Heart left ventricle (tissue), 16 donors: Measurements from ENCODE around the gene SPTA1. TPM values are rescaled to one million over a fixed set of nuclear protein-coding genes. Genes with fewer than 3 reads are reported as not detected.
"Not testable (repeated sequence)": the region's sequence is repeated elsewhere in the genome, so short reads cannot be mapped to it uniquely, and the experiment has no call there.

Experiments
- ATAC-seq, 4 donors: fragments of 200-7000 bp; cut with Tn5 transposase; one replicate each; pipeline ENCODE4 v1.9.1; 2020 to 2022; ENCODE audit warnings: moderate library complexity in 4 of 4, mild to moderate bottlenecking in 3 of 4, moderate number of reproducible peaks in 1 of 4
- DNase-seq, 5 donors: peaks; one replicate each; pipeline ENCODE4 v3.0.0-alpha.2; 2020
- H3K27ac ChIP-seq, 12 donors: fragments of 200-600 bp; sonication (generic) in 4 of 12; one replicate each; pipeline versions ENCODE4 v1.5.0 to v1.8.0; 2016 to 2022; ENCODE audit warnings: mild to moderate bottlenecking in 2 of 12
- H3K27me3 ChIP-seq, 9 donors: fragments of 200-600 bp; sonication (generic) in 2 of 9; one replicate each; pipeline versions ENCODE4 v1.5.1 to v1.8.0; 2016 to 2022; ENCODE audit warnings: mild to moderate bottlenecking in 3 of 9
- H3K36me3 ChIP-seq, 9 donors: fragments of 200-600 bp; sonication (generic) in 2 of 9; one replicate each; pipeline versions ENCODE4 v1.5.0 to v1.8.0; 2018 to 2022; ENCODE audit warnings: mild to moderate bottlenecking in 2 of 9
- H3K4me1 ChIP-seq, 12 donors: fragments of 200-600 bp; sonication (generic) in 4 of 12; one replicate each; pipeline versions ENCODE4 v1.5.0 to v1.8.0; 2016 to 2022; ENCODE audit warnings: mild to moderate bottlenecking in 3 of 12
- H3K4me3 ChIP-seq, 12 donors: fragments of 200-600 bp; sonication (generic) in 4 of 12; one replicate each; pipeline versions ENCODE4 v1.5.0 to v1.8.0; 2017 to 2022; ENCODE audit warnings: mild to moderate bottlenecking in 9 of 12, moderate library complexity in 4 of 12
- H3K9me3 ChIP-seq, 12 donors: fragments of 200-600 bp; sonication (generic) in 4 of 12; one replicate each; pipeline versions ENCODE4 v1.5.0 to v1.8.0; 2016 to 2022; ENCODE audit warnings: mild to moderate bottlenecking in 1 of 12
- CTCF ChIP-seq, 12 donors: fragments of 200-600 bp; sonication (generic) in 4 of 12; IDR thresholded peaks; one replicate each; pipeline versions ENCODE4 v1.5.0 to v1.8.0; 2018 to 2022; ENCODE audit warnings: antibody characterized with exemption in 12 of 12, mild to moderate bottlenecking in 5 of 12
- POLR2A ChIP-seq, 2 donors: fragments of 450-650 bp; IDR thresholded peaks; one replicate each; pipeline ENCODE4 v1.6.1; 2017; ENCODE audit warnings: antibody characterized with exemption in 2 of 2, mild to moderate bottlenecking in 2 of 2, moderate library complexity in 2 of 2
- WGBS, 4 donors: extraction: QIAGEN DNeasy Blood & Tissue Kit in 2 of 4; methylation state at CpG; one replicate each; pipeline versions ENCODE4 v1.1.5 to v1.1.7; 2013 to 2018; 5-methylcytosine and 5-hydroxymethylcytosine counted together
- intact Hi-C, 10 donors: fragments of 100-400 bp; cut with DNase I; formaldehyde crosslinking; loops; one replicate each; pipeline versions ENCODE4 v1.11.1 to v1.14.2; 2022
- polyA plus RNA-seq, 2 donors: library from polyadenylated mRNA; stranded (reverse); fragments of 200-250 nt; gene quantifications; one replicate each; pipeline ENCODE4 v1.2.3, GENCODE V29; 2013
- total RNA-seq, 9 donors: library from RNA; depleted of rRNA in 2 of 9; stranded (reverse); fragments of >200 nt in 2 of 9; fragmentation: NEBNext Ultra II Directional in 3 of 9; extraction: Animal tissue kit (Norgen Biotek cat#: 25700) in 3 of 9; gene quantifications; one replicate each; pipeline versions ENCODE4 v1.1.0 to v1.2.4, GENCODE V29; 2016 to 2023
- donor health status: ischemic (EF 13 %, LVEDD 7.1; RV severe dilation, severe dysfunction).
- donor health status: healthy with polysubstance abuse.
- donor health status: DM: no; HTN: yes; CAD: no.
- donor health status: DM: no; HTN: no; CAD: no.
- donor health status: ischemic (EF 25% LVEDD 6.9; RV normal size, moderate dysfunction).
- donor health status: ischemic (EF 25% LVEDD 5.7; RV mildly dilated, moderate dysfunction).
- donor health status: healthy.
- donor health status: DM: yes; HTN: yes; CAD: no.
- donor health status: ischemic (EF 35%, LVEDD 5.7; RV mildly dilated, moderate dysfunction).
- donor health status: nonischemic (EF 11% LVEDD 7.7; RV severe dilation, severe dysfunction).
- donor health status: DM: yes; HTN: yes; CAD: no.
- donor health status: PGD.
- donor health status: ischemic (EF 29% LVEDD 5.4; RV normal size, mild dysfunction).
- donor health status: nonischemic (EF 23%, LVEDD 6.1; RV moderate dilation, normal function).

SPTA1 gene
- total and polyA plus RNA-seq, 11 donors: 0.06 to 0.99 (median 0.19) TPM; not detected in 5

GRCh38 chr1:158692356-158692755 is 5.8 kb upstream of the SPTA1 start:
- no peak for TF ChIP-seq CTCF (IDR thresholded peaks at IDR 0.05)
- no peak for TF ChIP-seq POLR2A (IDR thresholded peaks at IDR 0.05)
- no peaks in the 10 kb centered on the region for H3K36me3 ChIP-seq
- no peak for DNase-seq
- ATAC-seq: no peak
- no peak overlapping the region for H3K4me3 ChIP-seq
- no peaks in the 10 kb centered on the region for H3K9me3 ChIP-seq
- no peaks in the 10 kb centered on the region for H3K4me1 ChIP-seq
- H3K27ac ChIP-seq: no peak overlapping the region
- intact Hi-C loops: no loop called here
- no peaks in the 10 kb centered on the region for H3K27me3 ChIP-seq

GRCh38 chr1:158691907-158692306 is 5.4 kb upstream of the SPTA1 start:
- no peak for TF ChIP-seq CTCF (IDR thresholded peaks at IDR 0.05)
- Histone ChIP-seq H3K36me3 (no peaks in the 10 kb centered on the region), H3K27ac (no peak overlapping the region), H3K4me1 (no peaks in the 10 kb centered on the region), H3K9me3 (no peaks in the 10 kb centered on the region), H3K4me3 (no peak overlapping the region), H3K27me3 (no peaks in the 10 kb centered on the region)
- DNase-seq: no peak
- intact Hi-C loops: no loop called here
- no peak for ATAC-seq

GRCh38 chr1:158691149-158691548 is 4.6 kb upstream of the SPTA1 start:
- H3K9me3 ChIP-seq, H3K27me3 ChIP-seq, H3K4me3 ChIP-seq, DNase-seq, H3K36me3 ChIP-seq, H3K4me1 ChIP-seq, ATAC-seq, H3K27ac ChIP-seq, intact Hi-C loops: not testable (repeated sequence)
- WGBS, 4 donors: 56 to 71% (median 63%) methylated on average over 1 of the region's 1 CpG

- ATAC-seq (no peak), DNase-seq (no peak)
- TF ChIP-seq CTCF (IDR thresholded peaks at IDR 0.05) (no peak), POLR2A (IDR thresholded peaks at IDR 0.05) (no peak)
- intact Hi-C loops: no loop called here
- no peaks in the 10 kb centered on the region for H3K4me1 ChIP-seq
- H3K9me3 ChIP-seq: no peaks in the 10 kb centered on the region
- peaks cover 0 to 2% (median 0%) of the 10 kb centered on the region in 9 donors for H3K27me3 ChIP-seq
- no peaks in the 10 kb centered on the region for H3K36me3 ChIP-seq
- H3K4me3 ChIP-seq: no peak overlapping the region
- no peak overlapping the region for H3K27ac ChIP-seq
Measured at GRCh38 chr1:158689875-158690274, 3.4 kb upstream of the SPTA1 start.

- no peak overlapping the region for H3K4me3 ChIP-seq
- TF ChIP-seq CTCF (IDR thresholded peaks at IDR 0.05): no peak
- no peak for TF ChIP-seq POLR2A (IDR thresholded peaks at IDR 0.05)
- intact Hi-C loops: no loop called here
- no peaks in the 10 kb centered on the region for H3K4me1 ChIP-seq
- peaks cover 0 to 2% (median 0%) of the 10 kb centered on the region in 9 donors for H3K27me3 ChIP-seq
- no peak overlapping the region for H3K27ac ChIP-seq
- no peak for DNase-seq
- 19 to 29% (median 25%) methylated on average over 1 of the region's 1 CpG for WGBS, 4 donors
- no peaks in the 10 kb centered on the region for H3K9me3 ChIP-seq
- no peaks in the 10 kb centered on the region for H3K36me3 ChIP-seq
- no peak for ATAC-seq
Measured at GRCh38 chr1:158689110-158689509, 2.6 kb upstream of the SPTA1 start.

- H3K4me1 ChIP-seq, H3K9me3 ChIP-seq, H3K4me3 ChIP-seq, DNase-seq, H3K36me3 ChIP-seq, H3K27ac ChIP-seq, H3K27me3 ChIP-seq, intact Hi-C loops, ATAC-seq: not testable (repeated sequence)
- 82 to 90% (median 86%) methylated on average over 1 of the region's 1 CpG for WGBS, 4 donors
Measured at GRCh38 chr1:158688343-158688742, 1.8 kb upstream of the SPTA1 start.
